Measurements from ENCODE around the gene ZBTB20.

Gene ZBTB20

GRCh38 chr3:114566162-114566755, 580.8 kb downstream of the ZBTB20 start:
- no peak for DNase-seq (ENCODE audit: low read depth)
- H3K4me3 ChIP-seq (ENCODE audit: low read depth, low read length), result no peak overlapping the region
- no peak for TF ChIP-seq CTCF (conservative IDR thresholded peaks at IDR 0.05; ENCODE audit: low read depth, low read length)

GRCh38 chr3:114565216-114565615, 581.9 kb downstream of the ZBTB20 start:
- TF ChIP-seq CTCF (conservative IDR thresholded peaks at IDR 0.05; ENCODE audit: low read depth, low read length), result no peak

GRCh38 chr3:114563720-114564119, 583.4 kb downstream of the ZBTB20 start:
- H3K4me3 ChIP-seq (ENCODE audit: low read depth, low read length), result no peak overlapping the region
- no peak for DNase-seq (ENCODE audit: low read depth)
- no peak for TF ChIP-seq CTCF (conservative IDR thresholded peaks at IDR 0.05; ENCODE audit: low read depth, low read length)

More at GRCh38 chr3:114565216-114565615, 581.9 kb downstream of the ZBTB20 start:
- no peak for DNase-seq (ENCODE audit: low read depth)
- H3K4me3 ChIP-seq (ENCODE audit: low read depth, low read length), result no peak overlapping the region

GRCh38 chr3:114562557-114562956, 584.5 kb downstream of the ZBTB20 start:
- H3K4me3 ChIP-seq (ENCODE audit: low read depth, low read length), result no peak overlapping the region
- TF ChIP-seq CTCF (conservative IDR thresholded peaks at IDR 0.05; ENCODE audit: low read depth, low read length), result no peak
- no peak for DNase-seq (ENCODE audit: low read depth)

- TF ChIP-seq CTCF (conservative IDR thresholded peaks at IDR 0.05; ENCODE audit: low read depth, low read length), result no peak
- peak; percentile 31 for DNase-seq (ENCODE audit: low read depth)
- H3K4me3 ChIP-seq (ENCODE audit: low read depth, low read length), result no peak overlapping the region
These were observed 588.8 kb downstream of the ZBTB20 start for GRCh38 chr3:114558271-114558670.

DNA sequence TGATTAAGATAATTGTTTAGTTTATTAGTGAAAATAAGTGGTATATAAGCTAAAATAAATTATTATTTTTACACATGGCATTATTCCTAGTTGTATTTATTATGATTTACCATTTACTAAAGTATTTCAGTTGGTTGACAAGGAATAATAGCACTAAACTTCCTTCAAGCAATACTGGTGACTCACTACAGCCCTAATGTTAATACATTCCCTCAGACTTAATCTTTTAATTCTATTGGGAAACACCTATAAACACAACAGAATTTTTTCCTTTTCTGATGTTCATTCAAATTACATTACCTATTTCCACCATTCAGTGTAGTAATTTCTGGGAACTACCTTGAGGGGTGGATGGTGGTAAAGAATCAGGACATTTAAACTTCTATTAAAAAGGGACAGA, 589.3 kb downstream of the ZBTB20 start:
- peak; percentile 34 for DNase-seq (ENCODE audit: low read depth)
- no peak overlapping the region for H3K4me3 ChIP-seq (ENCODE audit: low read depth, low read length)
- TF ChIP-seq CTCF (conservative IDR thresholded peaks at IDR 0.05; ENCODE audit: low read depth, low read length), result no peak

DNA sequence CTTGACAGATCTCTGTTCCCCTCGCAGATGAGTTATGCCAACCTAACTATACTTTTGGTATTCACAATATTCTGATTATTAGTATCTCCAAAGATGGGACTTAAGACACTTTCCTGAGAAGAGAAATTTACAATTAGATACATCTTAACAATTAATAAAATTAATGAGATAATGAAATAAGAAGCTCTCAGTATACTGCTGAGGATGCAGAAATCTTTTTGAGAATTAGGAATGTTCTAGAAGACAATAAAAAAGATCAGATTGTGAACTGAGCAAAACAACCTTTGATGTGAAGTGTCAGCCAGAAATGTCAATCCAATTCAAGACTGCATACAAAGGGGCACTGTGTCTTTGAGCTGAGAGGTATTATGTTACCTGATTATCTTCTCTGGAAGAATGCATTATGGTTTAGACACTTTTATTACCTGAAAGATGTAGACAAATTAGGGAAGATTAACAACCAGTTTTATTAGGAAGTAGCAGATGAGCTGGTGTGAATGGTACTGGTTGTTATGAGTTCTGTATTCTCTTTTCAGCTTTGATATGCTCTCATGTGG, 590.4 kb downstream of the ZBTB20 start:
- no peak overlapping the region for H3K4me3 ChIP-seq (ENCODE audit: low read depth, low read length)
- no peak for TF ChIP-seq CTCF (conservative IDR thresholded peaks at IDR 0.05; ENCODE audit: low read depth, low read length)
- DNase-seq (ENCODE audit: low read depth), result no peak
